Upper lobe of left lung (tissue), 6 donors: ENCODE measurements around the gene CHMP5. TPM values are rescaled to one million over a fixed set of nuclear protein-coding genes. Genes with fewer than 3 reads are reported as not detected.

Experiments
- ATAC-seq, 2 donors: fragments of 200-7000 bp; cut with Tn5 transposase; one replicate each; pipeline ENCODE4 v1.9.1; 2022; ENCODE audit warnings: mild to moderate bottlenecking in 2 of 2, moderate library complexity in 2 of 2; ENCODE audit not compliant: low FRiP score in 2 of 2
- DNase-seq, 2 donors: peaks; one replicate each; pipeline ENCODE4 v3.0.0-alpha.2; 2019 to 2020
- H3K27ac ChIP-seq, 4 donors: fragments of 200-600 bp; sonication (generic); one replicate each; pipeline ENCODE4 v1.5.1; 2016 to 2019
- H3K27me3 ChIP-seq, 4 donors: fragments of 200-600 bp; sonication (generic); one replicate each; pipeline ENCODE4 v1.5.1; 2017 to 2019
- H3K36me3 ChIP-seq, 4 donors: fragments of 200-600 bp; sonication (generic); one replicate each; pipeline ENCODE4 v1.5.1; 2016 to 2019
- H3K4me1 ChIP-seq, 4 donors: fragments of 200-600 bp; sonication (generic); one replicate each; pipeline ENCODE4 v1.5.1; 2018 to 2019
- H3K4me3 ChIP-seq, 4 donors: fragments of 200-600 bp; sonication (generic); one replicate each; pipeline ENCODE4 v1.5.1; 2017 to 2019; ENCODE audit warnings: mild to moderate bottlenecking in 2 of 4, moderate library complexity in 1 of 4
- H3K9me3 ChIP-seq, 4 donors: fragments of 200-600 bp; sonication (generic); one replicate each; pipeline ENCODE4 v1.5.1; 2018 to 2019
- CTCF ChIP-seq, 6 experiments: fragments of 450-650 bp in 4 of 6; fragments of 200-600 bp in 2 of 6; sonication (generic) in 2 of 6; IDR thresholded peaks; one replicate each; pipeline ENCODE4 v1.5.1; 2016 to 2019; ENCODE audit warnings: antibody characterized with exemption in 6 of 6
- EP300 ChIP-seq, 4 donors: sonication (generic); formaldehyde crosslinking; IDR thresholded peaks; one replicate each; pipeline ENCODE4 v1.5.1; 2017; ENCODE audit warnings: antibody characterized with exemption in 4 of 4, control low read depth in 2 of 4
- POLR2A ChIP-seq, 4 donors: fragments of 450-650 bp; IDR thresholded peaks; one replicate each; pipeline ENCODE4 v1.5.1; 2016 to 2017; ENCODE audit warnings: antibody characterized with exemption in 4 of 4, mild to moderate bottlenecking in 2 of 4
- POLR2AphosphoS5 ChIP-seq, 2 donors: sonication (generic); formaldehyde crosslinking; IDR thresholded peaks; one replicate each; pipeline ENCODE4 v1.5.1; 2017; ENCODE audit warnings: antibody characterized with exemption in 2 of 2
- WGBS, 2 donors: methylation state at CpG; one replicate each; pipeline ENCODE4 v1.1.5; 2017 to 2018; 5-methylcytosine and 5-hydroxymethylcytosine counted together
- total RNA-seq, 6 donors: library from RNA; depleted of rRNA in 4 of 6; stranded (reverse); fragments of >200 nt in 4 of 6; gene quantifications; one replicate each; pipeline versions ENCODE4 v1.1.0 to v1.2.1, GENCODE V29; 2016 to 2021
- donor health status: DM: no; HTN: no; CAD: no; lungs with moderate emphysema.
- donor health status: DM: no; HTN: yes; CAD: no; lungs with severe emphysema.

Gene CHMP5
- total RNA-seq, 6 donors from 2014 or later, result 33.5 to 95.5 (median 60.1) TPM

GRCh38 chr9:33331377-33331891 lies 66.6 kb downstream of the CHMP5 start:
- Histone ChIP-seq H3K27me3 (no peaks in the 10 kb centered on the region), H3K4me1 (peaks cover 0 to 11% (median 7%) of the 10 kb centered on the region in 4 donors), H3K4me3 (no peak overlapping the region), H3K36me3 (peaks cover 6 to 95% (median 54%) of the 10 kb centered on the region in 4 donors), H3K27ac (no peak overlapping the region), H3K9me3 (no peaks in the 10 kb centered on the region)
- 71 to 76% methylated on average over 3 of the region's 3 CpGs for WGBS, 2 donors
- ATAC-seq, result no peak
- no peak for DNase-seq
- TF ChIP-seq POLR2A (IDR thresholded peaks at IDR 0.05) (no peak), CTCF (IDR thresholded peaks at IDR 0.05) (no peak), POLR2AphosphoS5 (IDR thresholded peaks at IDR 0.05) (no peak), EP300 (IDR thresholded peaks at IDR 0.05) (no peak)

Other genes starting within 250 kb of the CHMP5 start
- gene DNAJA1, start 239.8 kb upstream of the CHMP5 start, total RNA-seq, result 100 to 1,000 TPM in 3 of 6 donors, 10 to 100 TPM in 3; 35.6 to 141 (median 94.0) TPM
- gene SMU1, start 188.4 kb upstream of the CHMP5 start, total RNA-seq, result 10 to 100 TPM in 4 of 6 donors, 1 to 10 TPM in 2; 7.9 to 19.8 (median 17.2) TPM
- gene B4GALT1, start 97.7 kb upstream of the CHMP5 start, total RNA-seq, result 10 to 100 TPM; 26.2 to 83.3 (median 70.8) TPM
- not detected for gene SPINK4, start 24.9 kb upstream of the CHMP5 start, total RNA-seq
- 100 to 1,000 TPM in 4 of 6 donors, 10 to 100 TPM in 2; 55.5 to 157 (median 129) TPM for gene BAG1, start 341 bp upstream of the CHMP5 start, total RNA-seq
- 10 to 100 TPM; 37.0 to 75.4 (median 54.1) TPM for gene NFX1, start 25.5 kb downstream of the CHMP5 start, total RNA-seq
- 10 to 100 TPM in 1 of 6 donors, 1 to 10 TPM in 5; 2.1 to 23.0 (median 4.8) TPM for gene AQP7, start 137.5 kb downstream of the CHMP5 start, total RNA-seq
- gene AQP3, start 182.5 kb downstream of the CHMP5 start, total RNA-seq, result 100 to 1,000 TPM in 5 of 6 donors, 10 to 100 TPM in 1; 62.5 to 468 (median 201) TPM
- gene NOL6, start 208.9 kb downstream of the CHMP5 start, total RNA-seq, result 10 to 100 TPM; 17.8 to 47.6 (median 31.9) TPM